ENCODE measurements around the gene CLDN7.

DNA sequence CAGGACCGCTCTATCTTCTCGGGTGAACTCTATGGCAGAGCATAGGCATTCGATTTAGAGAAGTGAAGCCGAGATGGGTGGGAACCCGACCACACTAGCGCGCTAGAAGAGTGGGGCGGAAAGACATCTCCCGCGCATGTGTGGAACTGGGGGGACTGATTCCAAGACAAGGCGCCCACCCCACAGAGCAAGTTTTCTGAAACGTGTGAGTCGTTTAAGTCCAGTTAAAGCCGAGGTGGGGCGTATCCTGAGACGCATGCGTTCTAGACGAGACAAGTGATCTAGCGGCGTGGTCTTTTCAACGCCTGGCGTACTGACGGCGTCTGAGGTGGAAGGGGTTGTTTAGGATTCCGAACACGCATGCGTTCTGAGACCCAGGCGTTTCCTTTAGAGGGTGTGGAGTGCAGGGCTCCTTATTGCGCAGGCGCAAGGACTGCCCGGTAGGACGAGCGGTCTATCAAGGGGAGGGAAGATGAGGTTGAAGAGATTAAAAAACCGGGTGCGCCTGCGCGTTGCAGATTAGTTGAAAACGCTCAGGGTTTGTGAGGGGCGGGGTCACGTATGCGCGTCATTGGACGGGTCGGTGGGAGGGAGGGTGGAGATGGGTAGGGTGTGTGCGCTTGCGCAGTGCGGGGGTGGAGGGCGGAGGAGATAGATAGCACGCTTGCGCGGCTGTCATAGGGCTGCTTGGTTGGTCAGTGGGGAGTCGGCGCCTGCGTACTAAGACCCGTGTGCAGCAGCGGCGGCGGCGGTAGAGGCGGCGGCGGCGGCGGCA, 44.8 kb upstream of the CLDN7 start, which contains the start of gene EIF5A:
- TF ChIP-seq, protein P1, sequence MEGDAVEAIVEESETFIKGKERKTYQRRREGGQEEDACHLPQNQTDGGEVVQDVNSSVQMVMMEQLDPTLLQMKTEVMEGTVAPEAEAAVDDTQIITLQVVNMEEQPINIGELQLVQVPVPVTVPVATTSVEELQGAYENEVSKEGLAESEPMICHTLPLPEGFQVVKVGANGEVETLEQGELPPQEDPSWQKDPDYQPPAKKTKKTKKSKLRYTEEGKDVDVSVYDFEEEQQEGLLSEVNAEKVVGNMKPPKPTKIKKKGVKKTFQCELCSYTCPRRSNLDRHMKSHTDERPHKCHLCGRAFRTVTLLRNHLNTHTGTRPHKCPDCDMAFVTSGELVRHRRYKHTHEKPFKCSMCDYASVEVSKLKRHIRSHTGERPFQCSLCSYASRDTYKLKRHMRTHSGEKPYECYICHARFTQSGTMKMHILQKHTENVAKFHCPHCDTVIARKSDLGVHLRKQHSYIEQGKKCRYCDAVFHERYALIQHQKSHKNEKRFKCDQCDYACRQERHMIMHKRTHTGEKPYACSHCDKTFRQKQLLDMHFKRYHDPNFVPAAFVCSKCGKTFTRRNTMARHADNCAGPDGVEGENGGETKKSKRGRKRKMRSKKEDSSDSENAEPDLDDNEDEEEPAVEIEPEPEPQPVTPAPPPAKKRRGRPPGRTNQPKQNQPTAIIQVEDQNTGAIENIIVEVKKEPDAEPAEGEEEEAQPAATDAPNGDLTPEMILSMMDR (conservative IDR thresholded peaks at IDR 0.05; ENCODE audit: low read depth, low read length) = no peak
- TF ChIP-seq EZH2 (IDR thresholded peaks at IDR 0.05; ENCODE audit: low read length, unreplicated experiment) = no peak
